Adrenal gland (tissue), 5 donors: ENCODE results near the gene MAU2.

ENCODE experiments used
- POLR2A ChIP-seq, 2 donors: fragments of 450-650 bp; IDR thresholded peaks; one replicate each; pipeline ENCODE4 v1.6.1; 2017; ENCODE audit warnings: antibody characterized with exemption in 2 of 2, mild to moderate bottlenecking in 2 of 2, moderate library complexity in 1 of 2
- TF ChIP-seq, protein P1 (sequence below), 6 experiments: fragments of 450-650 bp in 4 of 6; fragments of 200-600 bp in 2 of 6; sonication (generic) in 1 of 6; IDR thresholded peaks; 1 replicate in 5 of 6; 2 replicates in 1 of 6; pipeline versions ENCODE4 v1.5.1 to v1.8.0; 2016 to 2021; ENCODE audit warnings: antibody characterized with exemption in 6 of 6, mild to moderate bottlenecking in 2 of 6, moderate library complexity in 1 of 6
- donor health status: DM: no; HTN: no; CAD: no.

DNA sequence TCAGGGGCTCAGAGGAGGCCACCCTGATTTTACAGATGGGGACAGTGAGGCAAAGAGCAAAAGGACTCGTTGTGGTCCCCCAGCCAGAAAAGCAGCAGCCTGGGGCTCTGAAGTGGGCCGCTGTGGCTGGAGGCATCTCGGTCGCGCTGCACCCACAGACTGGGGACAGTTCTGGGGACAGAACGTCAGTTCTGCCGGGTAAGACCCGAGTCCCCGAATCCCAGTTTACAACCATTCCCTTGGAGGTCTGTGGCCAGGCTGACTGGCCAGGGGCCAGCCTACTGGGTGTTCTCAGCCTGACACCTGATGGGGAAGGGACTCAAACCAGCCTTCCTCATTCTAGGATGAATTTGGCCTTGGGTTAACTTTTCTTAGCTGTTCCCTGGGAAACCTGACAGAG, 14.4 kb upstream of the MAU2 start:
- no peak for TF ChIP-seq POLR2A (IDR thresholded peaks at IDR 0.05)
- TF ChIP-seq, protein P1, sequence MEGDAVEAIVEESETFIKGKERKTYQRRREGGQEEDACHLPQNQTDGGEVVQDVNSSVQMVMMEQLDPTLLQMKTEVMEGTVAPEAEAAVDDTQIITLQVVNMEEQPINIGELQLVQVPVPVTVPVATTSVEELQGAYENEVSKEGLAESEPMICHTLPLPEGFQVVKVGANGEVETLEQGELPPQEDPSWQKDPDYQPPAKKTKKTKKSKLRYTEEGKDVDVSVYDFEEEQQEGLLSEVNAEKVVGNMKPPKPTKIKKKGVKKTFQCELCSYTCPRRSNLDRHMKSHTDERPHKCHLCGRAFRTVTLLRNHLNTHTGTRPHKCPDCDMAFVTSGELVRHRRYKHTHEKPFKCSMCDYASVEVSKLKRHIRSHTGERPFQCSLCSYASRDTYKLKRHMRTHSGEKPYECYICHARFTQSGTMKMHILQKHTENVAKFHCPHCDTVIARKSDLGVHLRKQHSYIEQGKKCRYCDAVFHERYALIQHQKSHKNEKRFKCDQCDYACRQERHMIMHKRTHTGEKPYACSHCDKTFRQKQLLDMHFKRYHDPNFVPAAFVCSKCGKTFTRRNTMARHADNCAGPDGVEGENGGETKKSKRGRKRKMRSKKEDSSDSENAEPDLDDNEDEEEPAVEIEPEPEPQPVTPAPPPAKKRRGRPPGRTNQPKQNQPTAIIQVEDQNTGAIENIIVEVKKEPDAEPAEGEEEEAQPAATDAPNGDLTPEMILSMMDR (IDR thresholded peaks at IDR 0.05): no peak
